ENCODE data around the gene TTC12. TPM values are rescaled to one million over a fixed set of nuclear protein-coding genes. Genes with fewer than 3 reads are reported as not detected.

Gene TTC12
- total RNA-seq, 1 donor from 2014 or later: 13.2 TPM

DNA sequence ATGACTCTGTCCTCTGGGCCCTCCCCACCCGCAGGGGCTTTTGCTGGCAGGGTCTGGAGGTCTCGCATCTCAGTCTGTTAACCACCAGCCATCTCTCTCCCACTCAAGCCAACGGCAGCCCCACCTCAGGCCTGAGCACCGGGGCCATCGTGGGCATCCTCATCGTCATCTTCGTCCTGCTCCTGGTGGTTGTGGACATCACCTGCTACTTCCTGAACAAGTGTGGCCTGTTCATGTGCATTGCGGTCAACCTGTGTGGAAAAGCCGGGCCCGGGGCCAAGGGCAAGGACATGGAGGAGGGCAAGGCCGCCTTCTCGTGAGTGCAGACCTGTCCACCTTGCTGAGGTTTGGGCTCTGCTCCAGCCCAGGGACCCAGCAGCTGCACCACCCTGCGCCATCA, 44.3 kb upstream of the TTC12 start:
- Mint-ChIP-seq H3K4me1 (ENCODE audit: unreplicated experiment) (no peaks in the 10 kb centered on the region), H3K9me3 (ENCODE audit: unreplicated experiment) (no peaks in the 10 kb centered on the region), H3K36me3 (ENCODE audit: unreplicated experiment) (no peaks in the 10 kb centered on the region), H3K4me3 (ENCODE audit: unreplicated experiment) (no peak overlapping the region), H3K27ac (ENCODE audit: unreplicated experiment) (no peak overlapping the region), H3K27me3 (ENCODE audit: unreplicated experiment) (no peaks in the 10 kb centered on the region)
- TF ChIP-seq, protein P1, sequence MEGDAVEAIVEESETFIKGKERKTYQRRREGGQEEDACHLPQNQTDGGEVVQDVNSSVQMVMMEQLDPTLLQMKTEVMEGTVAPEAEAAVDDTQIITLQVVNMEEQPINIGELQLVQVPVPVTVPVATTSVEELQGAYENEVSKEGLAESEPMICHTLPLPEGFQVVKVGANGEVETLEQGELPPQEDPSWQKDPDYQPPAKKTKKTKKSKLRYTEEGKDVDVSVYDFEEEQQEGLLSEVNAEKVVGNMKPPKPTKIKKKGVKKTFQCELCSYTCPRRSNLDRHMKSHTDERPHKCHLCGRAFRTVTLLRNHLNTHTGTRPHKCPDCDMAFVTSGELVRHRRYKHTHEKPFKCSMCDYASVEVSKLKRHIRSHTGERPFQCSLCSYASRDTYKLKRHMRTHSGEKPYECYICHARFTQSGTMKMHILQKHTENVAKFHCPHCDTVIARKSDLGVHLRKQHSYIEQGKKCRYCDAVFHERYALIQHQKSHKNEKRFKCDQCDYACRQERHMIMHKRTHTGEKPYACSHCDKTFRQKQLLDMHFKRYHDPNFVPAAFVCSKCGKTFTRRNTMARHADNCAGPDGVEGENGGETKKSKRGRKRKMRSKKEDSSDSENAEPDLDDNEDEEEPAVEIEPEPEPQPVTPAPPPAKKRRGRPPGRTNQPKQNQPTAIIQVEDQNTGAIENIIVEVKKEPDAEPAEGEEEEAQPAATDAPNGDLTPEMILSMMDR (IDR thresholded peaks at IDR 0.05): no peak
- DNase-seq (ENCODE audit: extremely low spot score, unreplicated experiment): no peak

DNA sequence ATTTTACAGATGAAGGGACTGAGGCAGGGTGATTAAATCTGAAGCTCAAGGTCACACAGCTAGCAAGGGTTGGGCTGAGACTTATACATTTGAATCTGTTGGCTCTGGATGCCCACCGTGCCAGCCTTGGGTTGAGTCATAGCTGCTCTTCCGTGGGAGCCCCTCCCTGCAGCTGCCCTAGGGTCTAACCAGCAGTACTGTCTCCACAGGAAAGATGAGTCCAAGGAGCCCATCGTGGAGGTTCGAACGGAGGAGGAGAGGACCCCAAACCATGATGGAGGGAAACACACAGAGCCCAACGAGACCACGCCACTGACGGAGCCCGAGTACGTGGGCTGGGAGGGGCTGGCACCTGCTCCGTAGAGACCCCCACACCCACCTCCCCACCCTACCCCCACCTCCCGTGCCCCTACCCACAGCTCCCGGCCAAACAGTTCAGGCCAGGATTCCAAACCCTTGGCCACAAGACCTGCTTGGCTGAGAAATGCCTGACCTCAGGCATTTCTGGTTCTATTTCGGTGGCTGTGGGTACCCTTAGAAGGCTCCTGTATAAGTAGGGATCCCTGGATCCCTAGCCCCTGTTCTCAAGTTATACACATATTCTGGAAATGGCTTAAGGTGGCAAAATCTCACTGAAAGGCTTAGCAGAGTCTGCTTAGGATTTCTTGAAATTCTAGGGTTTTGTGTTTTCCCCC, 42.7 kb upstream of the TTC12 start:
- H3K4me1 Mint-ChIP-seq (ENCODE audit: unreplicated experiment): no peaks in the 10 kb centered on the region
- TF ChIP-seq, protein P1 (IDR thresholded peaks at IDR 0.05): no peak
- H3K4me3 Mint-ChIP-seq (ENCODE audit: unreplicated experiment): no peak overlapping the region
- no peaks in the 10 kb centered on the region for H3K27me3 Mint-ChIP-seq (ENCODE audit: unreplicated experiment)
- H3K36me3 Mint-ChIP-seq (ENCODE audit: unreplicated experiment): no peaks in the 10 kb centered on the region
- no peaks in the 10 kb centered on the region for H3K9me3 Mint-ChIP-seq (ENCODE audit: unreplicated experiment)
- H3K27ac Mint-ChIP-seq (ENCODE audit: unreplicated experiment): no peak overlapping the region
- DNase-seq (ENCODE audit: extremely low spot score, unreplicated experiment): no peak

DNA sequence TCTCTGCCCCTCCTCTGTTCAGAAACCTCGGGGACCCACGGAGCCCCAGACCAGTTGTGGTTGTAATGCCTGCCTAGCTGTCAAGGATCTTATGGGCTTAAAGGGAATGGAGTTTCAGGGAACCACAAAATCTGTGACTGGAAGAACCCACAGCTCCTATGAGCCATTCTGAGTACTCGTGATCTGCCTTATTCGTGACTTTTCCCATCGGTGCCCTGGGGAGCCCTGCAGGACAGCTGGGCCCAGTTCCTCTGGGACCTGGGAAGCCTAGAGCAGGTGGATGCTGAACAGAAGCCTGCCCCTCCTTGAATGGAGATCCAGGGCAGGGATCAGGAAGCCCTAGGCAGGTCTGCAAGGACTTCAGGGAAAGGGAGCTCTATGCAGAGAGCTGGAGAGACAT, 42.1 kb upstream of the TTC12 start:
- TF ChIP-seq, protein P1 (IDR thresholded peaks at IDR 0.05): no peak
- Mint-ChIP-seq H3K4me3 (ENCODE audit: unreplicated experiment) (no peak overlapping the region), H3K9me3 (ENCODE audit: unreplicated experiment) (no peaks in the 10 kb centered on the region), H3K36me3 (ENCODE audit: unreplicated experiment) (no peaks in the 10 kb centered on the region), H3K4me1 (ENCODE audit: unreplicated experiment) (no peaks in the 10 kb centered on the region), H3K27me3 (ENCODE audit: unreplicated experiment) (no peaks in the 10 kb centered on the region), H3K27ac (ENCODE audit: unreplicated experiment) (no peak overlapping the region)
- no peak for DNase-seq (ENCODE audit: extremely low spot score, unreplicated experiment)

DNA sequence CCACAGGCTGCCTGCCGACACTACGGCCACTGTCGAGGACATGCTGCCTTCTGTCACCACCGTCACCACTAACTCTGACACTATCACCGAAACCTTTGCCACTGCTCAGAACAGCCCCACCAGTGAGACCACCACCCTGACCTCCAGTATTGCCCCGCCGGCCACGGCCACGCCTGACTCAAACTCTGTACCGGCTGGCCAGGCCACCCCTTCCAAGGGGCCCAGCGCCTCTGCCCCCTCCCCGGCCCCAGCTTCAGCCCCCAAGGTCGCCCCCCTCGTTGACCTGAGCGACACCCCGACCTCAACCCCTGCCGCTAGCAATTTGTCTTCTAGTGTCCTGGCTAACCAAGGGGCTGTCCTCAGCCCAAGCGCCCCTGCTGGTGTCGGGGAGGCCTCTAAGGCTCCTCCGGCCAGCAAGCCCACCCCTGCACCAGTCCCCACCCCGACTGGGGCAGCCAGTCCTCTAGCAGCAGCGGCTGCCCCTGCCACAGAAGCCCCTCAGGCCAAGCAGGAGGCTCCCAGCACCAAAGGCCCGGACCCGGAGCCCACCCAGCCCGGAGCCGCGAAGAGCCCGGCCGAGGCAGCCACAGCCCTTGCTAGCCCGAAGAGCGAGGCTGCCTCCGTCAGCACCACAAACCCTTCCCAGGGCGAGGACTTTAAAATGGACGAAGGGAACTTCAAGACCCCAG, 41.3 kb upstream of the TTC12 start:
- no peak for DNase-seq (ENCODE audit: extremely low spot score, unreplicated experiment)
- Mint-ChIP-seq H3K9me3 (ENCODE audit: unreplicated experiment) (no peaks in the 10 kb centered on the region), H3K4me1 (ENCODE audit: unreplicated experiment) (no peaks in the 10 kb centered on the region), H3K27me3 (ENCODE audit: unreplicated experiment) (no peaks in the 10 kb centered on the region), H3K27ac (ENCODE audit: unreplicated experiment) (no peak overlapping the region), H3K36me3 (ENCODE audit: unreplicated experiment) (no peaks in the 10 kb centered on the region), H3K4me3 (ENCODE audit: unreplicated experiment) (no peak overlapping the region)
- TF ChIP-seq, protein P1 (IDR thresholded peaks at IDR 0.05): no peak

DNA sequence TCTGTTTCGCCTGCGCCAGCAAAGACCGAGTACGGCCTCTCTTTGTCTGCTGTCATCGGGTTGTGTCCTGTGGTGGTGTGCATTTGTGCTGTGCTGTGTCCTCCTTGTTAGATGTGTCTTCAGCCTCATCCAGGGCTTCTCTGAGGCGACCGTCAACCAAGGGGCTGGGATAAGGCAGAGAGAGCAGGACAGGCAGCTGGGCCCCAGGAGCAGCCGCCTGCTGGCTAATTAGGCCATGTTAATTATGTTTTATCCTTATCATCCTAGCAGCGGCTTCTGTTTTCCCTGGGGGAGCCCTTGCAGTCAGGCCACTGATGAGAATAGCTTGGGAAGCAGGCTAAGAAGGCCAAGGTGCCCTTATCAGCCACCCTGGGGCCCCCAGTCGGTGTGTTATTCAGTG, 40.7 kb upstream of the TTC12 start:
- H3K36me3 Mint-ChIP-seq (ENCODE audit: unreplicated experiment): no peaks in the 10 kb centered on the region
- H3K4me3 Mint-ChIP-seq (ENCODE audit: unreplicated experiment): no peak overlapping the region
- TF ChIP-seq, protein P1 (IDR thresholded peaks at IDR 0.05): no peak

More for the DNA sequence above, 40.7 kb upstream of the TTC12 start:
- no peak overlapping the region for H3K27ac Mint-ChIP-seq (ENCODE audit: unreplicated experiment)
- H3K27me3 Mint-ChIP-seq (ENCODE audit: unreplicated experiment): no peaks in the 10 kb centered on the region
- no peaks in the 10 kb centered on the region for H3K4me1 Mint-ChIP-seq (ENCODE audit: unreplicated experiment)
- H3K9me3 Mint-ChIP-seq (ENCODE audit: unreplicated experiment): no peaks in the 10 kb centered on the region
- DNase-seq (ENCODE audit: extremely low spot score, unreplicated experiment): no peak
